Fibroblast of peridontal ligament (primary cell): ENCODE results near the gene XG.
"Not testable (repeated sequence)": the region's sequence is repeated elsewhere in the genome, so short reads cannot be mapped to it uniquely, and the experiment has no call there.

ENCODE experiments used
- DNase-seq: peaks from one replicate; pipeline ENCODE4 v3.0.0-alpha.2; 2010; ENCODE audit errors: extremely low read depth

XG gene

GRCh38 chrX:2780472-2781225 lies 28.8 kb downstream of the XG start:
- DNase-seq: not testable (repeated sequence)

GRCh38 chrX:2781226-2781571 lies 29.4 kb downstream of the XG start:
- no peak for DNase-seq

- DNase-seq: no peak
These were observed 29.9 kb downstream of the XG start for GRCh38 chrX:2781698-2782097.

- DNase-seq: no peak
These were observed 30.3 kb downstream of the XG start for GRCh38 chrX:2782171-2782570.

GRCh38 chrX:2782778-2783177 lies 30.9 kb downstream of the XG start:
- no peak for DNase-seq

GRCh38 chrX:2784026-2784425 lies 32.2 kb downstream of the XG start:
- peak; percentile 30 for DNase-seq

- DNase-seq: no peak
These were observed 33.7 kb downstream of the XG start for GRCh38 chrX:2785538-2785937.

- no peak for DNase-seq
These were observed 37.1 kb downstream of the XG start for GRCh38 chrX:2788980-2789379.

- DNase-seq: no peak
These were observed 37.7 kb downstream of the XG start for GRCh38 chrX:2789569-2789968.

GRCh38 chrX:2793752-2794151 lies 41.9 kb downstream of the XG start:
- DNase-seq: no peak

GRCh38 chrX:2794336-2794735 lies 42.5 kb downstream of the XG start:
- DNase-seq: no peak

GRCh38 chrX:2796808-2797207 lies 45.0 kb downstream of the XG start:
- not testable (repeated sequence) for DNase-seq

- no peak for DNase-seq
These were observed 47.5 kb downstream of the XG start for GRCh38 chrX:2799369-2799768.

- DNase-seq: not testable (repeated sequence)
These were observed 48.1 kb downstream of the XG start for GRCh38 chrX:2799980-2800379.

- DNase-seq: no peak
These were observed 49.4 kb downstream of the XG start for GRCh38 chrX:2801223-2801622.

- not testable (repeated sequence) for DNase-seq
These were observed 50.7 kb downstream of the XG start for GRCh38 chrX:2802376-2803090.

- DNase-seq: not testable (repeated sequence)
These were observed 51.6 kb downstream of the XG start for GRCh38 chrX:2803486-2803885.

GRCh38 chrX:2804106-2804843 lies 52.4 kb downstream of the XG start:
- not testable (repeated sequence) for DNase-seq

GRCh38 chrX:2804858-2805257 lies 53.0 kb downstream of the XG start:
- peak; percentile 10 for DNase-seq

GRCh38 chrX:2811271-2811670 lies 59.4 kb downstream of the XG start:
- peak; percentile 36 for DNase-seq

GRCh38 chrX:2812161-2812907 lies 60.5 kb downstream of the XG start:
- DNase-seq: peak; percentile 49

GRCh38 chrX:2817036-2817435 lies 65.2 kb downstream of the XG start:
- DNase-seq: no peak
